Measurements from ENCODE around the gene SUSD1. TPM values are rescaled to one million over a fixed set of nuclear protein-coding genes. Genes with fewer than 3 reads are reported as not detected.

The SUSD1 gene
- total RNA-seq, 2 experiments from 2014 or later, result 3.2 to 3.6 TPM

DNA sequence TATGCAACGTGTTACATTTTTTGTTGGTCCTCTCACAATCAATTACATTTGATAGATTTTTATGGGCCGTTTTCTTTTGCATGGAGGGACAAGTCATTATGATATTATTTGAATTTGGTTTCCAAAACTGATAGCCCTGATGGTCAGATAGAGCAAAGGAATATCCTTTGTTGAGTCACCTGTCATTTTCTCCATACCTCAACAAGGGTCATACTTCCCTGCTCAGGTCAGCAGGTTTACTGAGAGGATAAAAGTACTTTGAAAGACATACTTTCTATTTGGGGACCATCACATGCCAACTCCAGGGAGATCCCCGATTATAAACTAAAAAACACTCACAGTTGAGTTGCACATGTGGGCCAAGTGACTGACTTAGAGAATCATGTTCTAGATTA is 132.9 kb downstream of the SUSD1 start:
- Mint-ChIP-seq H3K4me1 (ENCODE audit: low read depth) (peaks cover 25% of the 10 kb centered on the region), H3K4me3 (no peak overlapping the region), H3K27ac (no peak overlapping the region), H3K27me3 (peaks cover 1% of the 10 kb centered on the region), H3K9me3 (no peaks in the 10 kb centered on the region), H3K36me3 (peaks cover 6% of the 10 kb centered on the region)
- DNase-seq, result no peak
- ChIA-PET POLR2A (no interaction called here), CTCF (interaction anchor here (1.0 kb wide), 1 partner anchor 16 kb away, joined by 3 read pairs; no protein-coding TSS in a partner anchor)
- intact Hi-C loops (cut with micrococcal nuclease), result no loop called here

DNA sequence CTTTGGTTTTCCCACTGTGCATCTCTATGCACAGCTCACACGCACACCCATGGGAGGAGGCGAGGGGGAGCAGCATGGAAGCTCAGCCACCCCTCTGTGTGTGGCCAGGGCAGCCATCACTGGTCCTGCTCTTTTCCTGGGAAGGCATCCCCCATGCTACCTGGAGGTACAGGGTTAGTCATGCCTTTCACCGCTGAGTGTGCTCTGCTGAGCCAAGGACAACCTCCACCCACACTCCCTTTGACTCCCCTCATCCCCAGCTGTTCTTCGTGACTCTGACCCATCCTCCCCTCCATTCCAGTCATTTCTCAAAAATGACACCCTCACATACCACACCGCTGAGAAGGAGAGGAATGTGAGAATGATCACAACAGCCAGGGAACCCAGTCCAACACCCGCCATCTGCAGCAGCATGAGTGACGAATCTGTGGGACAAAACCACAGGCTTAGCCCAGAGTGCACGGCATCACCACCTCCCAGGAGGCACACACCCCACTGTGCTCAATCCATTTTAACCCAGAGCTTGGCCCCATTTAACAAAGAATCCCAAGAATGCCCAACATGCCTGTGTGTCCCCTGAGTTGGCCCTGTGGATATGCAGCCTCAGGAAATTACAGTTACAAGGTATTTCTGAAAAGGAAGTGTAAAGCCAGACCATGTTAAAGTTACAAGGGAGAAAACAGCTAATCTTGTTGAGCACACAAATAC is 133.4 kb downstream of the SUSD1 start:
- intact Hi-C loops (cut with micrococcal nuclease), result no loop called here
- peaks cover 27% of the 10 kb centered on the region for H3K4me1 Mint-ChIP-seq (ENCODE audit: low read depth)
- POLR2A ChIA-PET, result no interaction called here
- H3K27me3 Mint-ChIP-seq, result peaks cover 1% of the 10 kb centered on the region
- H3K4me3 Mint-ChIP-seq, result no peak overlapping the region
- peaks cover 3% of the 10 kb centered on the region for H3K36me3 Mint-ChIP-seq
- peak; percentile 24 for DNase-seq
- no peak overlapping the region for H3K27ac Mint-ChIP-seq
- CTCF ChIA-PET, result interaction anchor here (1.0 to 1.3 kb wide), 2 partner anchors 15 to 33 kb away, joined by 3 to 4 read pairs; no protein-coding TSS in a partner anchor
- H3K9me3 Mint-ChIP-seq, result no peaks in the 10 kb centered on the region

- Mint-ChIP-seq H3K27ac (no peak overlapping the region), H3K27me3 (peaks cover 1% of the 10 kb centered on the region), H3K4me3 (no peak overlapping the region), H3K36me3 (peaks cover 3% of the 10 kb centered on the region), H3K9me3 (no peaks in the 10 kb centered on the region), H3K4me1 (ENCODE audit: low read depth) (peaks cover 30% of the 10 kb centered on the region)
- no peak for DNase-seq
- ChIA-PET CTCF (interaction anchor here (1.0 to 1.3 kb wide), 2 partner anchors 15 to 34 kb away, joined by 3 to 4 read pairs; no protein-coding TSS in a partner anchor), POLR2A (no interaction called here)
- intact Hi-C loops (cut with micrococcal nuclease), result no loop called here
Observed at GRCh38 chr9:112041199-112041535, 133.9 kb downstream of the SUSD1 start.

DNA sequence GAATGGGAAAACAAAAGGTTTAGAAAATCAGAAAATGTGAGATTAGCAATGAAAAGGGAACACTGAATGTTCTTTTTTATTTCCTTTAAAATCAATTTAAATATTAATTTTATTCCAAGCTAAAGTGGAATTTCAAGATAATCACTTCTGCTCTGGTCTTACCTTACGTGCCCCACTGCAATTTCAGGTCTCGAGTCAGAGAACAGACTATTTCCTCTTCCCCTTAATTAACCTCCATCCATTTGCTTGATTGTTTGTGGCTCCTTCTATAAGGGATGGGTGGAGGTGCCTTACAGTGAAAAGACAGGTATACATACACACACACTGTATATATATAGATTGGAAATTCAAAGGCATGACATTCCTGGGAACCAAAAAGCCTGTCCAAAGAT is 137.1 kb downstream of the SUSD1 start:
- Mint-ChIP-seq H3K27me3 (peaks cover 18% of the 10 kb centered on the region), H3K27ac (peak overlapping the region; percentile 81), H3K4me1 (ENCODE audit: low read depth) (peaks cover 46% of the 10 kb centered on the region), H3K36me3 (peaks cover 3% of the 10 kb centered on the region), H3K9me3 (no peaks in the 10 kb centered on the region), H3K4me3 (no peak overlapping the region)
- ChIA-PET POLR2A (no interaction called here), CTCF (interaction anchor here (1.5 kb wide), 1 partner anchor 26 kb away, joined by 3 read pairs; no protein-coding TSS in a partner anchor)
- DNase-seq, result no peak
- intact Hi-C loops (cut with micrococcal nuclease), result loop anchor here (10.0 kb wide), 1 partner anchor 717 kb away; the partner anchor contains the start of gene SNX30

- no peaks in the 10 kb centered on the region for H3K9me3 Mint-ChIP-seq
- ChIA-PET CTCF (interaction anchor here (1.5 kb wide), 1 partner anchor 26 kb away, joined by 3 read pairs; no protein-coding TSS in a partner anchor), POLR2A (no interaction called here)
- peak; percentile 86 for DNase-seq
- peaks cover 18% of the 10 kb centered on the region for H3K27me3 Mint-ChIP-seq
- peaks cover 49% of the 10 kb centered on the region for H3K4me1 Mint-ChIP-seq (ENCODE audit: low read depth)
- intact Hi-C loops (cut with micrococcal nuclease), result loop anchor here (1.0 to 10.0 kb wide), 12 partner anchors 9 to 1373 kb away; partner anchors contain the start of genes C9orf43, POLE3 and SNX30
- peak overlapping the region; percentile 37 for H3K4me3 Mint-ChIP-seq
- peak overlapping the region; percentile 81 for H3K27ac Mint-ChIP-seq
- H3K36me3 Mint-ChIP-seq, result peaks cover 3% of the 10 kb centered on the region
Observed at GRCh38 chr9:112037281-112038016, 137.6 kb downstream of the SUSD1 start.

- intact Hi-C loops (cut with micrococcal nuclease), result loop anchor here (10.0 kb wide), 1 partner anchor 720 kb away; the partner anchor contains the start of gene SNX30
- POLR2A ChIA-PET, result interaction anchor here (0.7 kb wide), 1 partner anchor 220 kb away, joined by 6 read pairs; no protein-coding TSS in a partner anchor
Observed at GRCh38 chr9:112035166-112035826, 139.8 kb downstream of the SUSD1 start.

DNA sequence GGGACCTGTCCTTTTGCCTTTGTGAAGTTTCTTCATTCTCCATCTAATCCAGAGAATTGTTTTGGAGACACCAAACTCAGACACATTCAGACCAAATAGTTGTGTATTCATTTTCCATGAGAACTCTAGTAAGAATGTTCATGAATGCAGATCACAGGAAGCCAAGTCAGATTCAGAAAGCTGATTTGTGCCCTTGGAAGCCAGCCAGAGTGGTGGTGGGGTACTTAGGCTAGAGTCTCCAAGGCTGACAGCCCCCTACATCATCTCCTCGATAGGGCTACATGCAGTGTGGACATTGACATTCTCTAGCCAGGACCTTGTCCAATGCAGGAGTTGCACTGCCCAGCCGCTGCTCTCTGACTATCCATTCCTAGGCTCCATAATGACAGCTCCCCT is 140.9 kb downstream of the SUSD1 start:
- ChIA-PET POLR2A (interaction anchor here (0.5 to 0.6 kb wide), 2 partner anchors 23 to 199 kb away, joined by 3 read pairs; no protein-coding TSS in a partner anchor), CTCF (interaction anchor here (0.8 to 2.2 kb wide), 3 partner anchors 23 to 275 kb away, joined by 3 to 7 read pairs (median 5); no protein-coding TSS in a partner anchor)
- no peaks in the 10 kb centered on the region for H3K9me3 Mint-ChIP-seq
- H3K27ac Mint-ChIP-seq, result no peak overlapping the region
- DNase-seq, result peak; percentile 31
- peaks cover 64% of the 10 kb centered on the region for H3K4me1 Mint-ChIP-seq (ENCODE audit: low read depth)
- no peaks in the 10 kb centered on the region for H3K36me3 Mint-ChIP-seq
- peaks cover 17% of the 10 kb centered on the region for H3K27me3 Mint-ChIP-seq
- intact Hi-C loops (cut with micrococcal nuclease), result loop anchor here (10.0 kb wide), 1 partner anchor 721 kb away; the partner anchor contains the start of gene SNX30
- no peak overlapping the region for H3K4me3 Mint-ChIP-seq

More at GRCh38 chr9:112035166-112035826, 139.8 kb downstream of the SUSD1 start:
- Mint-ChIP-seq H3K4me1 (ENCODE audit: low read depth) (peaks cover 57% of the 10 kb centered on the region), H3K9me3 (no peaks in the 10 kb centered on the region), H3K27me3 (peaks cover 17% of the 10 kb centered on the region), H3K4me3 (no peak overlapping the region), H3K27ac (no peak overlapping the region), H3K36me3 (no peaks in the 10 kb centered on the region)
- CTCF ChIA-PET, result interaction anchor here (0.8 to 2.2 kb wide), 2 partner anchors 24 to 276 kb away, joined by 3 to 7 read pairs; no protein-coding TSS in a partner anchor
- no peak for DNase-seq

- ChIA-PET POLR2A (interaction anchor here (0.5 to 0.6 kb wide), 2 partner anchors 22 to 200 kb away, joined by 3 read pairs; no protein-coding TSS in a partner anchor), CTCF (interaction anchor here (1.1 to 2.2 kb wide), 2 partner anchors 22 to 41 kb away, joined by 5 to 7 read pairs; no protein-coding TSS in a partner anchor)
- intact Hi-C loops (cut with micrococcal nuclease), result loop anchor here (10.0 kb wide), 1 partner anchor 721 kb away; the partner anchor contains the start of gene SNX30
- Mint-ChIP-seq H3K27ac (no peak overlapping the region), H3K4me1 (ENCODE audit: low read depth) (peaks cover 67% of the 10 kb centered on the region), H3K9me3 (no peaks in the 10 kb centered on the region), H3K27me3 (peaks cover 20% of the 10 kb centered on the region), H3K36me3 (no peaks in the 10 kb centered on the region), H3K4me3 (no peak overlapping the region)
- DNase-seq, result no peak
Observed at GRCh38 chr9:112033237-112034215, 141.6 kb downstream of the SUSD1 start.

DNA sequence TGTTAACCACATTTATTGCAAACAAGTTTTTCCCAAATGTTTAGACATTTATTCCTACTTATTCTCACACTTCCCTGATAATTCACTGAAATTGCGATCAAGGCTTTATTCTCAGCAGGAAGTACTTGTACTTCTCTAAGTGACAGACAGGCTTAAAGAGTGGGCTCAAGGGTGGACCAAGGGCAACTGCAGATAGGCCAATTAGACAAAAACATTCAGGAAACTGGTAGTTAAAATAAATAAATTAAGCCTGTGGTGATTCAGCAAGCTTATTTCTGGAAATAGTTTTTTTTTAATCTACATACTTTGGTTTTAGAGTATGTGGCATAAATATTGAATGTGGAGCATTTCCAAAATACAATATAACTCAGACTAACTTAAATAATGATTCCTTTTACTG is 142.4 kb downstream of the SUSD1 start:
- H3K4me1 Mint-ChIP-seq (ENCODE audit: low read depth), result peaks cover 67% of the 10 kb centered on the region
- peaks cover 20% of the 10 kb centered on the region for H3K27me3 Mint-ChIP-seq
- no peak overlapping the region for H3K4me3 Mint-ChIP-seq
- intact Hi-C loops (cut with micrococcal nuclease), result loop anchor here (1.0 to 10.0 kb wide), 2 partner anchors 117 to 722 kb away; partner anchors contain the start of gene SNX30
- no peak for DNase-seq
- ChIA-PET POLR2A (no interaction called here), CTCF (interaction anchor here (1.5 kb wide), 1 partner anchor 117 kb away, joined by 4 read pairs; no protein-coding TSS in a partner anchor)
- H3K27ac Mint-ChIP-seq, result no peak overlapping the region
- no peaks in the 10 kb centered on the region for H3K36me3 Mint-ChIP-seq
- no peaks in the 10 kb centered on the region for H3K9me3 Mint-ChIP-seq

DNA sequence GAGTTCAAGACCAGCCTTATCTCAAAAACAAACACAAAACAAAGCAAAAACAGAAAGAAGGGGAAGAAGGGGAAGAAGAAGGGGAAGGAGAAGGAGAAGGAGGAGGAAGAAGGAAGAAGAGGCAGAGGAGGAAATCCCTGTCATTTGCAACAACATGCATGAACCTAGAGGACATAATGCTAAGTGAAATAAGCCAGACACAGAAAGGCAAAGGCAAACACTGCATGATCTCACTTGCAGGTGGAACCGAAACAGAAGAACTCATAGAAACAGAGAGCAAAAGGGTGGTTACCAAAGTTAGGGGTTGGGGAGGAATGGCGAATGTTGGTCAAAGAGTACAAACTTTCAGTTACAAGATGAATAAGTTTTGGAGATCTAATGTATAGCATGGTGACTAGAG is 143.1 kb downstream of the SUSD1 start:
- intact Hi-C loops (cut with micrococcal nuclease), result loop anchor here (1.0 to 10.0 kb wide), 2 partner anchors 117 to 723 kb away; partner anchors contain the start of gene SNX30

More for the DNA sequence above, 143.1 kb downstream of the SUSD1 start:
- peak; percentile 34 for DNase-seq
- no peaks in the 10 kb centered on the region for H3K9me3 Mint-ChIP-seq
- no peak overlapping the region for H3K27ac Mint-ChIP-seq
- no peaks in the 10 kb centered on the region for H3K36me3 Mint-ChIP-seq
- no peak overlapping the region for H3K4me3 Mint-ChIP-seq
- ChIA-PET POLR2A (no interaction called here), CTCF (interaction anchor here (0.7 to 1.5 kb wide), 2 partner anchors 35 to 117 kb away, joined by 3 to 4 read pairs; no protein-coding TSS in a partner anchor)
- H3K27me3 Mint-ChIP-seq, result peaks cover 20% of the 10 kb centered on the region
- peaks cover 60% of the 10 kb centered on the region for H3K4me1 Mint-ChIP-seq (ENCODE audit: low read depth)
